Activated naive CD8-positive, alpha-beta T cell (primary cell): ENCODE data around the gene TMEM255A.
"Not testable (repeated sequence)": the region's sequence is repeated elsewhere in the genome, so short reads cannot be mapped to it uniquely, and the experiment has no call there.

Experiments used
- H3K27ac Mint-ChIP-seq: one replicate; pipeline ENCODE4 v1.8.0; 2021; ENCODE audit warnings: mixed read lengths
- H3K27me3 Mint-ChIP-seq: one replicate; pipeline ENCODE4 v1.8.0; 2021; ENCODE audit warnings: mixed read lengths
- H3K36me3 Mint-ChIP-seq: one replicate; pipeline ENCODE4 v1.8.0; 2021; ENCODE audit warnings: mixed read lengths
- H3K4me1 Mint-ChIP-seq: one replicate; pipeline ENCODE4 v1.8.0; 2021; ENCODE audit warnings: low read depth, mixed read lengths
- H3K4me3 Mint-ChIP-seq: one replicate; pipeline ENCODE4 v1.8.0; 2021; ENCODE audit warnings: mild to moderate bottlenecking, mixed read lengths
- H3K9me3 Mint-ChIP-seq: one replicate; pipeline ENCODE4 v1.8.0; 2021; ENCODE audit warnings: low read depth, mixed read lengths

Gene TMEM255A

GRCh38 chrX:120310861-120311726 lies at the start of gene TMEM255A:
Gene TMEM255A (minus strand): TSS chrX:120311461. CDS start chrX:120311309, 152 bp downstream.
- Mint-ChIP-seq H3K27me3 (peaks cover 17% of the 10 kb centered on the region), H3K27ac (no peak within 1 kb of the TSS), H3K4me1 (peaks cover 11% of the 10 kb centered on the region), H3K36me3 (no peaks in the 10 kb centered on the region), H3K4me3 (peak within 1 kb of the TSS; percentile 92), H3K9me3 (no peaks in the 10 kb centered on the region)

DNA sequence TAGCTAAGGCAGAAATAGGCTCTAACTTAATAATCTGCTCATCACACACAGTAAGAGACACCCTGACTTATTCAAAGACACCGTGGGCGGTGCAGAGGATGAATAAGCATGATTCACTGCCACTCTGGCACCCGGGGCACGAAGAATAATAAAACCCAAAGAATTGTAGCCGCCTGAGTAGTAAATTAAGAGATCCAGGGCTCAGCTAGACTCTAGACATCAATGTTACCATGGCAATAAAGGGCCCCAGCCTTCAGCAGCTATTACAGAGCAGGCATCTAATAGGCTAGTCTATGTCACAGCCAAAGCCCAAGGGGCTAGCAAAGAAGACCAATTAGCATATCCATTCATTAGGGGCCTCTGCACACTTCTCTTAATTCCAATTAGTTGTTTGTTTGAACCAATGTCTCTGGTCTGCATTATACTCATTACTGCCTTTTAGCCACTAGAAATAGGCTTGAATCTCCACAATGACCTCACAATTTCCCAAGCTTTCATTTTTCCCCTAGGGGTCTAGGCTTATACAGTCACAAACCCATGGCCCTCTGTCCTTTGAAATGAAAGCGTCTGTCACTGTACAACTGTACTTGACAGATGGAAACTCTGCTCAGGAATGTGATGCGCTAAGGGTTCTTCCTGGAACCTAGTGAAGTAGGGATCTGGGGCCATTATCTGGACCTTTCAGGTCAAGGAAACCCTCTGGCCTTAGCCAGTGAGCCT lies 47.6 kb upstream of the TMEM255A start:
- Mint-ChIP-seq H3K4me3 (no peak overlapping the region), H3K27ac (no peak overlapping the region), H3K27me3 (no peaks in the 10 kb centered on the region), H3K36me3 (no peaks in the 10 kb centered on the region), H3K4me1 (peaks cover 2% of the 10 kb centered on the region), H3K9me3 (no peaks in the 10 kb centered on the region)

DNA sequence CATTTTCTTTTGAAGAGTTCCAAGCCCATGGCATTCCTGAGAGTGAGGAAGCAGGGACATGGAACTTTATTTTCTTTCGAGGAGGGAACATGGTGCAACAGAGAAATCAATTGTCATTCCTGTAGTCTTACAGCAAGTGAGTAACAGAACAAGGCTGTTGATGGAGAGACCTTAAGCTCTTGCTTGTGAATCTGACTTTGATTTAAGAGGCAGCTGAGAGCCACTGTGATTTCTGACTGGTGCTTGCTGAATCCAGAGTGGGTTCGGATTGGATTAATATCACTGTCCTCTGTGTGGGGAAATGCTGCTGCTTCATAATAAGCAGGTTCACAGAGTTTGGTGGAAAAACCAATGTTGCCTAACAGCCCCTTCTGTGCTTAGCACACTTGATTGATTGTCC lies 45.9 kb upstream of the TMEM255A start:
- Mint-ChIP-seq H3K36me3 (no peaks in the 10 kb centered on the region), H3K4me1 (peaks cover 2% of the 10 kb centered on the region), H3K9me3 (no peaks in the 10 kb centered on the region), H3K4me3 (no peak overlapping the region), H3K27ac (no peak overlapping the region), H3K27me3 (no peaks in the 10 kb centered on the region)

GRCh38 chrX:120356084-120356483 lies 44.8 kb upstream of the TMEM255A start:
- no peaks in the 10 kb centered on the region for H3K9me3 Mint-ChIP-seq
- H3K27me3 Mint-ChIP-seq: no peaks in the 10 kb centered on the region
- H3K4me1 Mint-ChIP-seq: peaks cover 2% of the 10 kb centered on the region

GRCh38 chrX:120350450-120351138 lies 39.3 kb upstream of the TMEM255A start:
- Mint-ChIP-seq H3K9me3 (no peaks in the 10 kb centered on the region), H3K27me3 (no peaks in the 10 kb centered on the region), H3K4me1 (no peaks in the 10 kb centered on the region), H3K4me3 (no peak overlapping the region), H3K27ac (no peak overlapping the region), H3K36me3 (no peaks in the 10 kb centered on the region)

More at GRCh38 chrX:120356084-120356483, 44.8 kb upstream of the TMEM255A start:
- Mint-ChIP-seq H3K36me3 (no peaks in the 10 kb centered on the region), H3K27ac (no peak overlapping the region), H3K4me3 (no peak overlapping the region)

DNA sequence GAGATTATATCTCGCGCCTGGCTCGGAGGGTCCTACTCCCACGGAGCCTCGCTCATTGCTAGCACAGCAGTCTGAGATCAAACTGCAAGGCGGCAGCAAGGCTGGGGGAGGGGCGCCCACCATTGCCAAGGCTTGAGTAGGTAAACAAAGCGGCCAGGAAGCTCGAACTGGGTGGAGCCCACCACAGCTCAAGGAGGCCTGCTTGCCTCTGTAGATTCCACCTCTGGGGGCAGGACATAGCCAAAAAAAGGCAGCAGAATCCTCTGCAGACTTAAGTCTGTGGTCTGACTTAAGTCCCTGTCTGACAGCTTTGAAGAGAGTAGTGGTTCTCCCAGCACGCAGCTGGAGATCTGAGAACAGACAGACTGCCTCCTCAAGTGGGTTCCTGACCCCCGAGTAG lies 33.3 kb upstream of the TMEM255A start:
- H3K27ac Mint-ChIP-seq: not testable (repeated sequence)

GRCh38 chrX:120336899-120337298 lies 25.6 kb upstream of the TMEM255A start:
- no peak overlapping the region for H3K27ac Mint-ChIP-seq
- peaks cover 6% of the 10 kb centered on the region for H3K9me3 Mint-ChIP-seq
- no peaks in the 10 kb centered on the region for H3K27me3 Mint-ChIP-seq
- peaks cover 7% of the 10 kb centered on the region for H3K36me3 Mint-ChIP-seq
- H3K4me3 Mint-ChIP-seq: no peak overlapping the region
- H3K4me1 Mint-ChIP-seq: no peaks in the 10 kb centered on the region

More for the DNA sequence above, 33.3 kb upstream of the TMEM255A start:
- not testable (repeated sequence) for H3K36me3 Mint-ChIP-seq, H3K9me3 Mint-ChIP-seq, H3K27me3 Mint-ChIP-seq, H3K4me3 Mint-ChIP-seq
- peaks cover 16% of the 10 kb centered on the region for H3K4me1 Mint-ChIP-seq

GRCh38 chrX:120335289-120335688 lies 24.0 kb upstream of the TMEM255A start:
- Mint-ChIP-seq H3K36me3 (peaks cover 7% of the 10 kb centered on the region), H3K9me3 (peaks cover 6% of the 10 kb centered on the region), H3K4me1 (no peaks in the 10 kb centered on the region), H3K4me3 (no peak overlapping the region), H3K27me3 (no peaks in the 10 kb centered on the region), H3K27ac (no peak overlapping the region)

DNA sequence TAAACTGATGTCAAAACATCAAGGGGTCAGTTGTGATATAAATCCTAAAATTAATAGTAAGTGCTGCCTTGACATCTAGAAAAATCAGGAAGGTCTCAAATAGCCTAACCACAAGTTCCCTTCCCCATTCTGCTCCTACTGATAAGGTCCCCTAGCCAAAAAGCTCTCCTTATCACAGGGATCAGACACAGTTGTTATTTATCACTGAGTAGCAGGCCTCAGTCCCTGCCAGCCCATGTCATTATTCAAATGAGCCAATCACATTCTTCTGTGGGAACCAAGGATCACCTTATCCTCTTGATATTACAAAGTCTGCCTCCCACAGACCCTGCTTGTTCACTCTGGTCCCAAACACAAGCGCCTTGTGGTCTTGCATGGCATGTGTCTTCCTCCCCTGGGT lies 23.3 kb upstream of the TMEM255A start:
- peaks cover 7% of the 10 kb centered on the region for H3K36me3 Mint-ChIP-seq
- H3K27ac Mint-ChIP-seq: no peak overlapping the region
- H3K9me3 Mint-ChIP-seq: peaks cover 6% of the 10 kb centered on the region
- H3K4me3 Mint-ChIP-seq: no peak overlapping the region
- H3K27me3 Mint-ChIP-seq: no peaks in the 10 kb centered on the region
- no peaks in the 10 kb centered on the region for H3K4me1 Mint-ChIP-seq

DNA sequence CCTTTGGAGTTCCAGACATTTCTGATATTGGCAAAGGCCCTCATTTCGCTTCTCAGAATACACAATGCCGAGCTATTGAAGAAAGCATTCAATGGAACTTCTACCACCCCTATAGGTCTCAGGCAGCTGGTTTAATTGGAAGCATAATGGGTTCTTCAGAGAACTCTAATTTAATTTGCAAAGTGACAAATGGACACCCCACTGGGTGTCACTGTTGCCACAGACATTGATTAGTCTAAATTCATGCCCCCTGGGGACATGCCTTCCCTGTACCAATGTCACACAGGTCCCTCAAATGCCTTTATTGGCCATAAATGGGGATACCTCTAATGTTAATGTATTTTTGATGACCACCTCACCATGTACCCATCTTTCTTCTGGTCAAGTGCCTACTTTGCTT lies 22.9 kb upstream of the TMEM255A start:
- Mint-ChIP-seq H3K27me3 (no peaks in the 10 kb centered on the region), H3K36me3 (peaks cover 7% of the 10 kb centered on the region), H3K9me3 (peaks cover 6% of the 10 kb centered on the region), H3K27ac (no peak overlapping the region), H3K4me1 (no peaks in the 10 kb centered on the region), H3K4me3 (no peak overlapping the region)

GRCh38 chrX:120332394-120332793 lies 21.1 kb upstream of the TMEM255A start:
- Mint-ChIP-seq H3K36me3 (peaks cover 2% of the 10 kb centered on the region), H3K27ac (no peak overlapping the region), H3K27me3 (no peaks in the 10 kb centered on the region), H3K4me1 (no peaks in the 10 kb centered on the region), H3K9me3 (no peaks in the 10 kb centered on the region), H3K4me3 (no peak overlapping the region)

GRCh38 chrX:120331116-120331515 lies 19.9 kb upstream of the TMEM255A start:
- no peaks in the 10 kb centered on the region for H3K4me1 Mint-ChIP-seq

DNA sequence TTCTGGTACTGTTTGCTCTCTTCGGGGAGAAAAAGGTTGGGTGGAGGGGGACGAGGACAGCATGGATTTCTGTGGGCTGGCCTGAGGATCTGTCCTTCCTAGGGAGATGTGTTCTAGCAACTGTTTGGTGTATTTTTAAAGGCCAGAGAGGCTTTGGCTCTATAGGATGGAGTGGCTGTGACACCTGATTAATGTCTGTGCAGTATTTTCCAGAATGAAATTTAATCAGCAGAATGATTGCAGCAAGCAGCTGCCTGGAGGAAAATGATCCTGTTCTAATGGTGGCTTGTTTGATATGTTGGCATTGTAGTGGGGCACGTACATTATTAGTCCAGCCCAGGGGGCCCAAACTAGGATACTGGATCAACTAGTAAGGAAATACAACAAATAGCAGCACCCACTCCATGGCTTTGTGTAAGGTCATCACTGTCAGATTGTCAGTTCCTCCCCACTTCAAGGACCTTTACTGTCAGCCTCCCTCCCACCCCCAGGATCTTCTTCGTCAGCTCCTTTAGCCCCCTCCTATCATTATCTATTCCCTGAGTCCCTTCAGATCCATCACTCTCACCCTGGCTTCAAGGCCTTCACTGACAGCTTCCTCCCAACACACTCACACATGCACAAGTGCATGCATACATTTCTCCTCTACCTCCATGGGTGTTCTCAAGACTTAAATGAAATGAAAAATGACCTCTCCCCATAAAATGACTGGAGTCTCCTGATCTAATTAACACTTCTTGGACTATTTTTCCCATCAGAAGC lies 10.4 kb upstream of the TMEM255A start:
- Mint-ChIP-seq H3K36me3 (no peaks in the 10 kb centered on the region), H3K27me3 (peaks cover 3% of the 10 kb centered on the region), H3K4me3 (no peak overlapping the region), H3K4me1 (no peaks in the 10 kb centered on the region), H3K27ac (no peak overlapping the region), H3K9me3 (no peaks in the 10 kb centered on the region)

More at GRCh38 chrX:120331116-120331515, 19.9 kb upstream of the TMEM255A start:
- Mint-ChIP-seq H3K27me3 (no peaks in the 10 kb centered on the region), H3K4me3 (no peak overlapping the region), H3K9me3 (no peaks in the 10 kb centered on the region), H3K27ac (no peak overlapping the region), H3K36me3 (peaks cover 2% of the 10 kb centered on the region)

DNA sequence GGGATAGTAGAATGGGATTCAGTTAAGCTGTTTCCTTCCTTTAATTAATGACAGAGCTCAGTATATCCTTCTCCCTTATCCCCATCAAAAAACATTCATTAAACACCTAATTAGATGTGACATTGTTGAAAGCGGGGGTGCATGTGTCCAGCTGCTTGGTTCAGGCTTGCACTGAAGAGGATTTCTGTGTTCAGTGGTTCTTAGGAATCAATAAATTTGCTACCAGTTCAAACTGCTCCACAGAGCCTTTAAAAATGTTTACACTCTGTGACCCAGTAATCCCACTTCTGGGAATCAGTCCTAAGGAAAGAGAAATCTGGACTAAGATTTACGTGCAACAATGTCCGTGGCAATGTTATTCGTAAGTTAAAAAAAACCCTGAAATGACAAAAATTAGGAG lies 7.2 kb upstream of the TMEM255A start:
- peaks cover 4% of the 10 kb centered on the region for H3K27me3 Mint-ChIP-seq
- no peak overlapping the region for H3K4me3 Mint-ChIP-seq
- H3K4me1 Mint-ChIP-seq: no peaks in the 10 kb centered on the region
- H3K27ac Mint-ChIP-seq: no peak overlapping the region
- no peaks in the 10 kb centered on the region for H3K9me3 Mint-ChIP-seq
- no peaks in the 10 kb centered on the region for H3K36me3 Mint-ChIP-seq
